ENCODE measurements around the gene INSM1.

The INSM1 gene

DNA sequence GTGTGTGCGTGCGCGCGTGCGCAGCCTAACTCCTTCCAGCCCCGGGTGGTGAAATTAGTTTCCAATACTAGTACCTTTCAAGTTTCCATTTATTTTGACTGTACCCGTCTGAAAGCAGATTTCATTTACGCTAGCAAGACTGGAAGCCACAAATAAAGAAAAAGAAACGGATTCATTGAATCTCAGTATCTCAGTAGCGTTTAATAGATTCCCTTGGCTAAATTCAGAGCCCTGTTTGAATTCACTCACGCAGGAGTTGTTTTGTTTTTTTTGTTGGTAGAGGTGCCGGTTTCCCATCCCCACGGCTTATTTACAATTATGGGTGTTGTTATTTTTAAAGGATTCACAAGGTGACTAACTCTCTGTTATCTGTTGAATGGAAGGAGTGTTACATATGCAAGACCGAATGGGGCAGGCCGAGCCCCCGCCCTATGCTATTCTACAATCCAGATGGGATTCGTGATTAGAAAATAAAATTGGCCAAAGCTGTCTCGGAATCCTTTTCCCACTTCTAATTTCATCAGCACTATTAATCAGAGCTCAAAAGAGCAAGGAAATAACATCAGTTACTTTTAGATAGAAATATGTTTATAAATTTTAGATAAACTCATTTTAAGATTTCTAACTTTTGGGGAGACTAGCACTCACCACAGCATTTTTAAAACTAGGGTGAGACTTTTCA lies 2.3 kb upstream of the INSM1 start:
- Mint-ChIP-seq H3K27ac (no peak overlapping the region), H3K36me3 (ENCODE audit: low read depth) (no peaks in the 10 kb centered on the region), H3K9me3 (no peaks in the 10 kb centered on the region), H3K27me3 (peaks cover 85% of the 10 kb centered on the region), H3K4me1 (ENCODE audit: low read depth) (peaks cover 43% of the 10 kb centered on the region), H3K4me3 (no peak overlapping the region)
- intact Hi-C loops (cut with micrococcal nuclease), result loop anchor here (10.0 kb wide), 1 partner anchor 91 kb away; no protein-coding TSS in a partner anchor

DNA sequence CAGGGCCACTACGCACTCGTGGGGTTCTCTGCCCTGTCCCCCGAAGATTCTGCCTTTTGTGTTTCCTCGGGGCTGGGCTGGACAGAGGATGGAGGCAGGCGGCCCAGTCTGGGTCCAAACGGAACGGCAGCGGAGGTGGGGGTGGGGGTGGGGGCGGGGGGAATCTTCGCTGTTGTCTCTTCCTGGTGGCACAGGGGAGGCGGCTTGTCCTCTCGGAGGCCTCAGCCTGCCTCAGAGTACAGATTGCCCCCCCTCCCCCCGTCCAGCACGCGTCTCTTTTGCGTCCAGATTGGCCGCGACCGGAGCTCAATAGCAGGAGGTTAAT lies 1.4 kb upstream of the INSM1 start:
- intact Hi-C loops (cut with micrococcal nuclease), result loop anchor here (10.0 kb wide), 1 partner anchor 92 kb away; no protein-coding TSS in a partner anchor
- Mint-ChIP-seq H3K27me3 (peaks cover 84% of the 10 kb centered on the region), H3K9me3 (no peaks in the 10 kb centered on the region), H3K36me3 (ENCODE audit: low read depth) (no peaks in the 10 kb centered on the region), H3K4me3 (no peak overlapping the region), H3K27ac (no peak overlapping the region), H3K4me1 (ENCODE audit: low read depth) (peaks cover 38% of the 10 kb centered on the region)

DNA sequence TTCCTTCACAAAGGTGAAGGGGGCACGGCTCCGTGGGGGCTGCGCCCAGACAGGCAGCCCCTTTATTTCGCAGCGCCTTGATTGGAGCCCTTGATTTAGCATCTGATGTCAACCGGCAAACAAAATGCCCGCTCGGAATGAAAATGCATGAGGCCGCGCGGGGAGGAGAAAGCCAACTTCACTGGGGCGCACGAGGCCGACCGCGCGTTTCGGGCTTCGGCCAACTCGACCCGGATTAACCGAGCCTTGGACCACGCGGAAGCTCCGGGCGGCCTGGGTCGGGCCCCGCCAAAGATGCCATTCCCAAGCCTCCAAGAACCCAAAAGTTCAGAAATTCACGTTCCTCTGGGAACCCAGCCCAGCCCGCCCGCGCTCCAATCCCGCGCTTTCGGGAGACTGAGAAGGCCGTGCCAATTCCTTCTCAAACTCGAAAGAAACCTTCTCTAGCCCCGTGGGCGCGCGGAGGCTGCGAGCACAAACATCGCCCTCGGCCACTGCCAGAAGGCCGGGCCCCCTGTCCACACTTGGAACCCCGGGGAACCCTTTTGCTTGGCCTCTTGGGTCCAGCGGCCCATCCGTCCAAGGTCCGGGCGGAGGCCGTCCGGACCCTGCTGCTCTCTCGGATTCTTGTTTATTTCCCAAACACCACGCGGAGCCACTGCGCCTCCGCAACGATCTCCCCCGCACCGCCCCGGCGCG lies 879 bp upstream of the INSM1 start:
- H3K4me1 Mint-ChIP-seq (ENCODE audit: low read depth), result peaks cover 38% of the 10 kb centered on the region
- no peak overlapping the region for H3K27ac Mint-ChIP-seq
- H3K9me3 Mint-ChIP-seq, result no peaks in the 10 kb centered on the region
- no peaks in the 10 kb centered on the region for H3K36me3 Mint-ChIP-seq (ENCODE audit: low read depth)
- peak overlapping the region; percentile 85 for H3K4me3 Mint-ChIP-seq
- intact Hi-C loops (cut with micrococcal nuclease), result loop anchor here (10.0 kb wide), 1 partner anchor 92 kb away; no protein-coding TSS in a partner anchor
- peaks cover 84% of the 10 kb centered on the region for H3K27me3 Mint-ChIP-seq

DNA sequence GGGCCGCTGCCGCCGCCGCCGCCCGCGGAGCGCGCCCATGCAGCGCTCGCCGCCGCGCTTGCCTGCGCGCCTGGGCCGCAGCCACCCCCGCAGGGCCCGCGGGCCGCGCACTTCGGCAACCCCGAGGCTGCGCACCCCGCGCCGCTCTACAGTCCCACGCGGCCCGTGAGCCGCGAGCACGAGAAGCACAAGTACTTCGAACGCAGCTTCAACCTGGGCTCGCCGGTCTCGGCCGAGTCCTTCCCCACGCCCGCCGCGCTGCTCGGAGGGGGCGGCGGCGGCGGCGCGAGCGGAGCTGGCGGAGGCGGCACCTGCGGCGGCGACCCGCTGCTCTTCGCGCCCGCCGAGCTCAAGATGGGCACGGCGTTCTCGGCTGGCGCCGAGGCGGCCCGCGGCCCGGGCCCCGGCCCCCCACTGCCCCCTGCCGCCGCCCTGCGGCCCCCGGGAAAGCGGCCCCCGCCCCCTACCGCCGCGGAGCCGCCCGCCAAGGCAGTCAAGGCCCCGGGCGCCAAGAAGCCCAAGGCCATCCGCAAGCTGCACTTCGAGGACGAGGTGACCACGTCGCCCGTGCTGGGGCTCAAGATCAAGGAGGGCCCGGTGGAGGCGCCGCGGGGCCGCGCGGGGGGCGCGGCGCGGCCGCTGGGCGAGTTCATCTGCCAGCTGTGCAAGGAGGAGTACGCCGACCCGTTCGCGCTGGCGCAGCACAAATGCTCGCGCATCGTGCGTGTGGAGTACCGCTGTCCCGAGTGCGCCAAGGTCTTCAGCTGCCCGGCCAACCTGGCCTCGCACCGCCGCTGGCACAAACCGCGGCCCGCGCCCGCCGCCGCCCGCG lies 730 bp downstream of the INSM1 start:
- peak overlapping the region; percentile 27 for H3K4me3 Mint-ChIP-seq
- peaks cover 84% of the 10 kb centered on the region for H3K27me3 Mint-ChIP-seq
- no peak overlapping the region for H3K27ac Mint-ChIP-seq

GRCh38 chr20:20369250-20370093 lies 1.6 kb downstream of the INSM1 start:
- peaks cover 84% of the 10 kb centered on the region for H3K27me3 Mint-ChIP-seq
- H3K4me3 Mint-ChIP-seq, result peak overlapping the region; percentile 4
- H3K27ac Mint-ChIP-seq, result no peak overlapping the region
- peaks cover 20% of the 10 kb centered on the region for H3K4me1 Mint-ChIP-seq (ENCODE audit: low read depth)
- H3K9me3 Mint-ChIP-seq, result no peaks in the 10 kb centered on the region
- no peaks in the 10 kb centered on the region for H3K36me3 Mint-ChIP-seq (ENCODE audit: low read depth)
- intact Hi-C loops (cut with micrococcal nuclease), result loop anchor here (10.0 kb wide), 1 partner anchor 95 kb away; no protein-coding TSS in a partner anchor

More for the DNA sequence above, 730 bp downstream of the INSM1 start:
- no peaks in the 10 kb centered on the region for H3K9me3 Mint-ChIP-seq
- no peaks in the 10 kb centered on the region for H3K36me3 Mint-ChIP-seq (ENCODE audit: low read depth)
- intact Hi-C loops (cut with micrococcal nuclease), result loop anchor here (10.0 kb wide), 1 partner anchor 94 kb away; no protein-coding TSS in a partner anchor
- H3K4me1 Mint-ChIP-seq (ENCODE audit: low read depth), result peaks cover 25% of the 10 kb centered on the region

DNA sequence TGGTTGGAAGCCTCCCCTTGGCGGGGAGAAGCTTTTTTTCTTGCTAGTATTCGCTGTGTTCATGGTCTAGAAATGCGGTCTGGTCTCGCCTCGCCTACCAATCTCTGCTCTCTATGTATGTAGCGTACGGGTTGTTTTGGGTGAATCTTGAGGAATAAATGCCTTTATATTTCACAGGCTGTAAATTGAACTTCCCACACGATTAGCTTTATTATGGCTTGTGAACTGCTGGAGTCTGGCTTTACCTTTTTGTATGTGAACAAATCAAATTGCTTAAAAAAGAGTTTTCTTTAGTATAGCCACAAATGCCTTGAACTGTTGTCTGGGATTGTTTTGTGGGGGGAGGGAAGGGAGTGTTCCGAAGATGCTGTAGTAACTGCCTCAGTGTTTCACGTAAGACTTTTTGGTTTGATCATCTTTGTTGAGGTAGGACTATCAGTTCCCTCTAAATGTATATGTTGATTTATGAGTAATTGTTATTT lies 2.2 kb downstream of the INSM1 start:
- no peaks in the 10 kb centered on the region for H3K9me3 Mint-ChIP-seq
- intact Hi-C loops (cut with micrococcal nuclease), result no loop called here
- peaks cover 20% of the 10 kb centered on the region for H3K4me1 Mint-ChIP-seq (ENCODE audit: low read depth)
- peaks cover 84% of the 10 kb centered on the region for H3K27me3 Mint-ChIP-seq
- H3K27ac Mint-ChIP-seq, result no peak overlapping the region
- H3K36me3 Mint-ChIP-seq (ENCODE audit: low read depth), result no peaks in the 10 kb centered on the region
- H3K4me3 Mint-ChIP-seq, result peak overlapping the region; percentile 4

DNA sequence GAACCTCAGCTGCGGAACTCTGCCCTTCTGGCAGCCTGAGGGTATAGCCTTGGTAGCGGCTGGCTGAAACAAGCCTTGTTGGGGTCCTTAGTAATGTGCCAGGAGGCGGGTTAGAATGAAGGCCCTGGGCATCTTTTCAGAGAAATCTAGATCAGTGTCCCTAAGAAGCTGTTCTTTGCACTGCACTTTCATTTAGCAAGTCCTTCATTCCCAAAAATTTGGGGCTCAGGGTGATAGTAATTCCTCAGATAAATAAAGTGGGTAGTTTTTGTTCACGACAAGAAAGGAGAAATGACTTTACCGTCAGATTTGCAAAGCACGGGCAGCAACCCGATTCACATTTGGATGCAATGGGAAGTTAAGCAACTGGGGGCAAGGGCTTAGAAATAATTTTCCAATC lies 3.2 kb downstream of the INSM1 start:
- Mint-ChIP-seq H3K27me3 (peaks cover 85% of the 10 kb centered on the region), H3K9me3 (no peaks in the 10 kb centered on the region), H3K36me3 (ENCODE audit: low read depth) (no peaks in the 10 kb centered on the region), H3K4me3 (no peak overlapping the region), H3K4me1 (ENCODE audit: low read depth) (peaks cover 27% of the 10 kb centered on the region), H3K27ac (no peak overlapping the region)
- intact Hi-C loops (cut with micrococcal nuclease), result no loop called here

GRCh38 chr20:20371681-20372080 lies 3.8 kb downstream of the INSM1 start:
- Mint-ChIP-seq H3K4me3 (no peak overlapping the region), H3K27me3 (peaks cover 79% of the 10 kb centered on the region)

GRCh38 chr20:20373091-20373571 lies 5.2 kb downstream of the INSM1 start:
- Mint-ChIP-seq H3K4me1 (ENCODE audit: low read depth) (peaks cover 15% of the 10 kb centered on the region), H3K4me3 (no peak overlapping the region), H3K9me3 (no peaks in the 10 kb centered on the region), H3K27ac (no peak overlapping the region), H3K36me3 (ENCODE audit: low read depth) (no peaks in the 10 kb centered on the region), H3K27me3 (peaks cover 69% of the 10 kb centered on the region)
- intact Hi-C loops (cut with micrococcal nuclease), result no loop called here

More at GRCh38 chr20:20371681-20372080, 3.8 kb downstream of the INSM1 start:
- Mint-ChIP-seq H3K27ac (no peak overlapping the region), H3K4me1 (ENCODE audit: low read depth) (peaks cover 23% of the 10 kb centered on the region), H3K9me3 (no peaks in the 10 kb centered on the region), H3K36me3 (ENCODE audit: low read depth) (no peaks in the 10 kb centered on the region)
- intact Hi-C loops (cut with micrococcal nuclease), result no loop called here

DNA sequence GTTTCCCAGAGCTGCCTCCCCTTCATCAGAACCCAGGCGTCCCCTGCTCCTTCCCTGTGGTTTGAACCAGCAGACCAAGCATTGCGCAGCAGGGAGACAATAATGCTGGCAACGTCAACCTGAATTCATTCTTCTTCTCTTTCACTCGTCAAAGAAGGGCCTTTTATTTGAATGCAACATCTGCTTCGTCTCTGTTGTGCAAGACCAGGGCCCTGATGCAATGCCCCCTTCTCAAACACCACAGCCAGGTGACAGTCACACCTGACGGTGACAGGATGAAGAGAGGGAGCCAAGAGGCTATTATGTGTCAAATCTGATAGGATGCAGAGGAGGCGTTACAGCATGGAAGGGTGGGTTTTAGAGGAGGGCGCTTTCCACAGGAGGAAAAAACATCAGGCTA lies 8.0 kb downstream of the INSM1 start:
- H3K36me3 Mint-ChIP-seq (ENCODE audit: low read depth), result no peaks in the 10 kb centered on the region
- peaks cover 8% of the 10 kb centered on the region for H3K4me1 Mint-ChIP-seq (ENCODE audit: low read depth)
- peaks cover 5% of the 10 kb centered on the region for H3K9me3 Mint-ChIP-seq
- no peak overlapping the region for H3K4me3 Mint-ChIP-seq
- H3K27ac Mint-ChIP-seq, result no peak overlapping the region
- intact Hi-C loops (cut with micrococcal nuclease), result no loop called here
- peaks cover 52% of the 10 kb centered on the region for H3K27me3 Mint-ChIP-seq

GRCh38 chr20:20386192-20386591 lies 18.3 kb downstream of the INSM1 start:
- no peak overlapping the region for H3K4me3 Mint-ChIP-seq
- intact Hi-C loops (cut with micrococcal nuclease), result no loop called here
- no peak overlapping the region for H3K27ac Mint-ChIP-seq
- H3K36me3 Mint-ChIP-seq (ENCODE audit: low read depth), result peaks cover 10% of the 10 kb centered on the region
- peaks cover 11% of the 10 kb centered on the region for H3K27me3 Mint-ChIP-seq
- no peaks in the 10 kb centered on the region for H3K4me1 Mint-ChIP-seq (ENCODE audit: low read depth)
- H3K9me3 Mint-ChIP-seq, result peaks cover 2% of the 10 kb centered on the region

DNA sequence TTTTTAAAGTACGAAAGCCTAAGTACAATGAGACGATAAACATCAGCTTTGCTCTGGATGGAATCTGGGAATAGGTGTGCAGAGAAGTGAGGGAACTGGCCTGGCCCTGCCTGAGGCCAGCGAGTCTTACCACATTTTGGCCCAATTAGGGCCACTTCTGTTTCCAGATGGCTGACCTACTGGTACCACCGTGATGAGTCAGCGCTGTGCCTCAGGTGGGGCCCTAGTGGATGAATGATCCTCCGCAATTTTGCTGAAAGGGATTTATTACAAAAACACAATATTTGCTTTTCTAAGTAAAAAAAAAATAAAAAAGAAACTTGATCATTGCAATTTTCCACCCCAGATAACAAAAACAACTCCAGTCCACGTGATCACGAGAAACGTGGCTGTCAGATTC lies 22.5 kb downstream of the INSM1 start:
- H3K27me3 Mint-ChIP-seq, result peaks cover 1% of the 10 kb centered on the region
- intact Hi-C loops (cut with micrococcal nuclease), result no loop called here
- no peaks in the 10 kb centered on the region for H3K9me3 Mint-ChIP-seq
- H3K27ac Mint-ChIP-seq, result no peak overlapping the region
- H3K4me3 Mint-ChIP-seq, result no peak overlapping the region
- H3K36me3 Mint-ChIP-seq (ENCODE audit: low read depth), result peaks cover 24% of the 10 kb centered on the region
- H3K4me1 Mint-ChIP-seq (ENCODE audit: low read depth), result peaks cover 30% of the 10 kb centered on the region

GRCh38 chr20:20391115-20391514 lies 23.2 kb downstream of the INSM1 start:
- Mint-ChIP-seq H3K4me1 (ENCODE audit: low read depth) (peaks cover 30% of the 10 kb centered on the region), H3K27me3 (peaks cover 1% of the 10 kb centered on the region), H3K4me3 (no peak overlapping the region), H3K27ac (peak overlapping the region; percentile 11), H3K9me3 (no peaks in the 10 kb centered on the region), H3K36me3 (ENCODE audit: low read depth) (peaks cover 31% of the 10 kb centered on the region)
- intact Hi-C loops (cut with micrococcal nuclease), result no loop called here
